Subcutaneous adipose tissue (tissue), 4 donors: ENCODE data around the gene MAP2K4. TPM values are rescaled to one million over a fixed set of nuclear protein-coding genes. Genes with fewer than 3 reads are reported as not detected.

Experiments used
- total RNA-seq, 4 donors: library from RNA; depleted of rRNA; stranded (reverse); fragments of >200 nt; gene quantifications; one replicate each; pipeline ENCODE4 v1.1.0, GENCODE V29; 2016
- TF ChIP-seq, protein P1 (sequence below): fragments of 450-650 bp; IDR thresholded peaks from one replicate; pipeline ENCODE4 v1.5.1; 2016; ENCODE audit warnings: low read depth, mild to moderate bottlenecking, control low read depth, antibody characterized with exemption, moderate library complexity

Gene MAP2K4
- 10 to 100 TPM; 21.3 to 27.3 (median 23.7) TPM for total RNA-seq

GRCh38 chr17:12020642-12021622, at the start of gene MAP2K4:
TSS of gene MAP2K4 (plus strand) at chr17:12020877. CDS start at chr17:12020887, 10 bp downstream.
- TF ChIP-seq, protein P1, sequence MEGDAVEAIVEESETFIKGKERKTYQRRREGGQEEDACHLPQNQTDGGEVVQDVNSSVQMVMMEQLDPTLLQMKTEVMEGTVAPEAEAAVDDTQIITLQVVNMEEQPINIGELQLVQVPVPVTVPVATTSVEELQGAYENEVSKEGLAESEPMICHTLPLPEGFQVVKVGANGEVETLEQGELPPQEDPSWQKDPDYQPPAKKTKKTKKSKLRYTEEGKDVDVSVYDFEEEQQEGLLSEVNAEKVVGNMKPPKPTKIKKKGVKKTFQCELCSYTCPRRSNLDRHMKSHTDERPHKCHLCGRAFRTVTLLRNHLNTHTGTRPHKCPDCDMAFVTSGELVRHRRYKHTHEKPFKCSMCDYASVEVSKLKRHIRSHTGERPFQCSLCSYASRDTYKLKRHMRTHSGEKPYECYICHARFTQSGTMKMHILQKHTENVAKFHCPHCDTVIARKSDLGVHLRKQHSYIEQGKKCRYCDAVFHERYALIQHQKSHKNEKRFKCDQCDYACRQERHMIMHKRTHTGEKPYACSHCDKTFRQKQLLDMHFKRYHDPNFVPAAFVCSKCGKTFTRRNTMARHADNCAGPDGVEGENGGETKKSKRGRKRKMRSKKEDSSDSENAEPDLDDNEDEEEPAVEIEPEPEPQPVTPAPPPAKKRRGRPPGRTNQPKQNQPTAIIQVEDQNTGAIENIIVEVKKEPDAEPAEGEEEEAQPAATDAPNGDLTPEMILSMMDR: no peak

- TF ChIP-seq, protein P1: no peak
Observed at GRCh38 chr17:11979795-11980194, 40.9 kb upstream of the MAP2K4 start.

DNA sequence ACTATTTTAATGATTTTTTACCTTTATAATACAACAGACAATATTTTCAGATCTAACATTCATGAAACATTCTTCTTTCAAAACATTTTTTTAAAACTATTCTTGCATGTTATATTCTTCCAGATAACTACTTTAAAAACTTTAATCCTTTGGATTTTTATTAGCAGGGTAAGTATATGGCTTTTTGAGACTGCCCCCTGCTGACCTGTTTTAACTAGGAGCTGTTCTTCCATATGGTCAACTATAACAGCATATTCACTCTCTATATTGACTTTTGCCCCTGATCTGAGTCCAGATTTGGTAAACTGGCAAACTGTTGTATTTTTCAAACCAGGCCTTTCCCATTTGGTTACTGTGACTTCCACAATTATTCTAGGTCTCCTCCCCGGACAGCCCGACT, 39.9 kb upstream of the MAP2K4 start:
- TF ChIP-seq, protein P1: no peak

DNA sequence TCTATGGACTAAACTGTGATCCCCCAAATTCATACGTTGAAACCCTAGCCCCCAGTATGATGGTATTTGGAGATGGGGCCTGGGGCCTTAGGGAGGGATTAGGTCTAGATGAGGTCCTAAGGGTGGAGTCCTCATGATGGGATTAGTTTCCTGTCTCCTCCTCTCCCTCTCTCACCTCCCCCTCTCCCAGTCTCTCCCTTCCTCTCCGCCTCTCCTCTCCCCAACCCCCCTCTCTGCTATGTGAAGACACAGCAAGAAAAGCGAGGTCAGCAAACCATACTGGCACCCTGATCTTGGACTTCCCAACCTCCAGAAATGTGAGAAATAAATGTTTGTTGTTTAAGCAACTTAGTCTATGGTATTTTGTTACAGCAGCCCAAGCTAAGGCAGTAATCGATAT, 38.8 kb upstream of the MAP2K4 start:
- TF ChIP-seq, protein P1: no peak

GRCh38 chr17:11986179-11986941, 34.3 kb upstream of the MAP2K4 start:
- TF ChIP-seq, protein P1: no peak

GRCh38 chr17:11986942-11987329, 33.7 kb upstream of the MAP2K4 start:
- TF ChIP-seq, protein P1: no peak
